Parathyroid adenoma (tissue), 2 donors: ENCODE data around the gene SORCS3.

ENCODE experiments used
- H2AFZ ChIP-seq: fragments of 300-600 bp; sonication (generic); one replicate; pipeline ENCODE4 v1.7.0; 2017; ENCODE audit warnings: antibody characterized with exemption, mild to moderate bottlenecking
- H3K27ac ChIP-seq: fragments of 300-600 bp; sonication (generic); one replicate; pipeline ENCODE4 v1.7.0; 2017
- H3K27me3 ChIP-seq: fragments of 300-600 bp; sonication (generic); one replicate; pipeline ENCODE4 v1.7.0; 2017; ENCODE audit warnings: low read length; ENCODE audit not compliant: control insufficient read depth, insufficient read depth
- H3K36me3 ChIP-seq: fragments of 300-600 bp; sonication (generic); one replicate; pipeline ENCODE4 v1.7.0; 2017; ENCODE audit warnings: low read length; ENCODE audit not compliant: control insufficient read depth, insufficient read depth
- H3K4me1 ChIP-seq: fragments of 300-600 bp; sonication (generic); one replicate; pipeline ENCODE4 v1.7.0; 2017; ENCODE audit warnings: control low read depth
- H3K4me2 ChIP-seq: fragments of 300-600 bp; sonication (generic); one replicate; pipeline ENCODE4 v1.7.0; 2017; ENCODE audit warnings: low read length
- H3K4me3 ChIP-seq: fragments of 300-600 bp; sonication (generic); one replicate; pipeline ENCODE4 v1.7.0; 2017; ENCODE audit warnings: low read depth, low read length
- H3K79me2 ChIP-seq: fragments of 300-600 bp; sonication (generic); one replicate; pipeline ENCODE4 v1.7.0; 2017; ENCODE audit warnings: control low read depth
- H3K9ac ChIP-seq: fragments of 300-600 bp; sonication (generic); one replicate; pipeline ENCODE4 v1.7.0; 2017; ENCODE audit warnings: mild to moderate bottlenecking
- H3K9me3 ChIP-seq: fragments of 300-600 bp; sonication (generic); one replicate; pipeline ENCODE4 v1.7.0; 2017; ENCODE audit warnings: low read length; ENCODE audit not compliant: control insufficient read depth
- TF ChIP-seq, protein P1 (sequence below): fragments of 300-600 bp; sonication (generic); IDR thresholded peaks from one replicate; pipeline ENCODE4 v1.7.0; 2017; ENCODE audit warnings: antibody characterized with exemption, mild to moderate bottlenecking
- donor health status: primary hyperparathyroidism.

The SORCS3 gene

GRCh38 chr10:104750291-104750690 is 109.2 kb downstream of the SORCS3 start:
- H3K36me3 ChIP-seq = no peaks in the 10 kb centered on the region
- no peaks in the 10 kb centered on the region for H3K9me3 ChIP-seq
- TF ChIP-seq, protein P1, sequence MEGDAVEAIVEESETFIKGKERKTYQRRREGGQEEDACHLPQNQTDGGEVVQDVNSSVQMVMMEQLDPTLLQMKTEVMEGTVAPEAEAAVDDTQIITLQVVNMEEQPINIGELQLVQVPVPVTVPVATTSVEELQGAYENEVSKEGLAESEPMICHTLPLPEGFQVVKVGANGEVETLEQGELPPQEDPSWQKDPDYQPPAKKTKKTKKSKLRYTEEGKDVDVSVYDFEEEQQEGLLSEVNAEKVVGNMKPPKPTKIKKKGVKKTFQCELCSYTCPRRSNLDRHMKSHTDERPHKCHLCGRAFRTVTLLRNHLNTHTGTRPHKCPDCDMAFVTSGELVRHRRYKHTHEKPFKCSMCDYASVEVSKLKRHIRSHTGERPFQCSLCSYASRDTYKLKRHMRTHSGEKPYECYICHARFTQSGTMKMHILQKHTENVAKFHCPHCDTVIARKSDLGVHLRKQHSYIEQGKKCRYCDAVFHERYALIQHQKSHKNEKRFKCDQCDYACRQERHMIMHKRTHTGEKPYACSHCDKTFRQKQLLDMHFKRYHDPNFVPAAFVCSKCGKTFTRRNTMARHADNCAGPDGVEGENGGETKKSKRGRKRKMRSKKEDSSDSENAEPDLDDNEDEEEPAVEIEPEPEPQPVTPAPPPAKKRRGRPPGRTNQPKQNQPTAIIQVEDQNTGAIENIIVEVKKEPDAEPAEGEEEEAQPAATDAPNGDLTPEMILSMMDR = no peak

DNA sequence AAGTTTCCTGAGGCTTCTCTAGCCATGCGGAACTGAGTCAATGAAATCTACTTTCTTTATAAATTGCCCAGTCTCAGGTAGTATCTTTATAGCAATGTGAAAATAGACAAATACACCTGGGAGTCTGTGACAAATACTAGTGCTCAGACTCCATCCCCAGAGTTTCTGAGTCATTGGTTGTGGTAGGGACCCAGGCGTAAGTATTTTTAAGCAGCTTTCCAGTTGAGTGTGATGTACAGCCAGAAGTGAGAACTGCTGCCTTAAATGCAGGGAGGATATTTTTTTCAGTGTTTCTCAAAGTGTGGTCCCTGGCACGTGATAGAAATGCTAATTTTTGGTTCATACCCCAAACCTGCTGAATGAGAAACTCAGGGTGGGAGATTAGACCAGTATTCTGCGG is 121.7 kb downstream of the SORCS3 start:
- Histone ChIP-seq H3K79me2 (no peaks in the 10 kb centered on the region), H3K27me3 (no peaks in the 10 kb centered on the region), H3K36me3 (no peaks in the 10 kb centered on the region), H3K4me3 (no peak overlapping the region), H2AFZ (no peak overlapping the region), H3K4me2 (no peak overlapping the region), H3K27ac (no peak overlapping the region), H3K9me3 (no peaks in the 10 kb centered on the region), H3K4me1 (peaks cover 8% of the 10 kb centered on the region), H3K9ac (no peak overlapping the region)
- TF ChIP-seq, protein P1 = no peak

More at GRCh38 chr10:104750291-104750690, 109.2 kb downstream of the SORCS3 start:
- H3K4me2 ChIP-seq = no peak overlapping the region
- H3K27ac ChIP-seq = no peak overlapping the region
- no peak overlapping the region for H2AFZ ChIP-seq
- H3K27me3 ChIP-seq = no peaks in the 10 kb centered on the region
- no peak overlapping the region for H3K4me3 ChIP-seq
- no peaks in the 10 kb centered on the region for H3K79me2 ChIP-seq
- H3K4me1 ChIP-seq = no peaks in the 10 kb centered on the region
- H3K9ac ChIP-seq = no peak overlapping the region

DNA sequence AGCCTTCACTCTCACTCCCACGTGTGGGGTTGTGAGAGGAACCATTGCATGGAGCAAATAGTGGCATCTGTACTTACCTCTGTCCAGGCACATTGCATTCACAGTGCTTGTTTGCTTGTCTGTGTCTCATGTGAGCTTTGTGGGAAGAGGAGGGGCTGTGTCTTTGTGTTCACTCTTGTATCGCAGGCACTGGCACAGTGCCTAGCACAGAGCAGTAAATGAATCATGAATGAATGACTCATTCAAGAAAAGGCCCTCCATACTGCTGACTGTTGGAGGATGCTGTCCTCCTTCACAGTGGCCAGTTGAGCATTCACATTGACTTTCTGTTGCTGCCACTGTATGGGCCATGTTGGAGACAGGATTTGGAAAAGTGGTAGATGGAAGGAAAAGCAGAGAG is 125.3 kb downstream of the SORCS3 start:
- no peak overlapping the region for H3K9ac ChIP-seq
- no peak overlapping the region for H3K4me3 ChIP-seq
- no peaks in the 10 kb centered on the region for H3K4me1 ChIP-seq
- no peaks in the 10 kb centered on the region for H3K27me3 ChIP-seq
- no peak overlapping the region for H3K27ac ChIP-seq
- no peaks in the 10 kb centered on the region for H3K79me2 ChIP-seq
- TF ChIP-seq, protein P1 = no peak
- no peaks in the 10 kb centered on the region for H3K36me3 ChIP-seq
- no peak overlapping the region for H3K4me2 ChIP-seq
- H3K9me3 ChIP-seq = no peaks in the 10 kb centered on the region
- no peak overlapping the region for H2AFZ ChIP-seq

- Histone ChIP-seq H3K4me2 (no peak overlapping the region), H3K9me3 (no peaks in the 10 kb centered on the region), H3K27me3 (no peaks in the 10 kb centered on the region), H3K36me3 (no peaks in the 10 kb centered on the region), H3K4me3 (no peak overlapping the region), H3K4me1 (no peaks in the 10 kb centered on the region), H2AFZ (no peak overlapping the region), H3K27ac (no peak overlapping the region), H3K9ac (no peak overlapping the region), H3K79me2 (no peaks in the 10 kb centered on the region)
- TF ChIP-seq, protein P1 = no peak
Measured at GRCh38 chr10:104767282-104767681, 126.2 kb downstream of the SORCS3 start.

DNA sequence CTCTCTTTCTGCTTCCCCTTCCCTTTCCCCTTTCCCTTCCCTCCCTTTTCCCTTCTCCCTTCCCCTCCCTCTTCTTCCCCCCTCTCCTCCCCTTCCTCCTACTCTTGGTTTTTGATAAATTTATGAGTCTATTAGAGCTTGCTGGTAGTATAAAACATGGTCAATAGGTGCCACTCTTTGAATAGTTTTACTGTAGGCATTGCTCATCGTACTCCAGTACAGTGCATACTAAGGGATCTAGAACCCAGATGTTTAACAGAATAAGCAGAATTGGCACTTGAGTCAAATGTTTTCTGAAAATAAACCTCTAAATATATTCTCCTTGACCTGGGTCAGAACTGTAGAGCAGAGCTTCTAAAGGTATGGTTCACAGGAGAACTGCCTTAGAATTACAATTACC is 126.7 kb downstream of the SORCS3 start:
- H3K4me1 ChIP-seq = no peaks in the 10 kb centered on the region
- H3K27me3 ChIP-seq = no peaks in the 10 kb centered on the region
- no peak overlapping the region for H3K4me2 ChIP-seq
- H3K27ac ChIP-seq = no peak overlapping the region
- H3K79me2 ChIP-seq = no peaks in the 10 kb centered on the region
- no peak overlapping the region for H2AFZ ChIP-seq
- no peak overlapping the region for H3K4me3 ChIP-seq
- no peaks in the 10 kb centered on the region for H3K9me3 ChIP-seq
- H3K9ac ChIP-seq = no peak overlapping the region
- TF ChIP-seq, protein P1 = no peak
- no peaks in the 10 kb centered on the region for H3K36me3 ChIP-seq
